Measurements from ENCODE around the gene RNF8.

RNF8 gene

GRCh38 chr6:37310966-37311365 is 42.8 kb upstream of the RNF8 start:
- Histone ChIP-seq H3K36me3 (replicated peaks in 1 of 2; ENCODE audit: control insufficient read depth in 2 of 2, insufficient read depth in 2 of 2, low read length in 2 of 2) (peaks cover 14 to 41% of the 10 kb centered on the region in 2 donors), H3K4ac (ENCODE audit: low read length) (no peak overlapping the region), H4K8ac (ENCODE audit: low read depth, low read length) (no peak overlapping the region), H2BK12ac (ENCODE audit: low read length) (no peak overlapping the region), H3K27ac (replicated peaks; ENCODE audit: low read length) (no peak overlapping the region), H4K91ac (ENCODE audit: low read depth, low read length, poor library complexity) (no peak overlapping the region), H3K27me3 (ENCODE audit: control insufficient read depth in 3 of 3, insufficient read depth in 3 of 3, low read depth in 1 of 3, low read length in 3 of 3) (no peaks in the 10 kb centered on the region), H3K18ac (ENCODE audit: low read length) (no peak overlapping the region), H2BK15ac (ENCODE audit: low read length) (no peak overlapping the region), H3K4me3 (ENCODE audit: low read length in 2 of 2) (no peak overlapping the region), H3K79me1 (ENCODE audit: low read depth, low read length) (no peaks in the 10 kb centered on the region), H2BK120ac (ENCODE audit: low read depth, low read length) (no peak overlapping the region), H3K23ac (ENCODE audit: low read depth, low read length, poor library complexity) (no peak overlapping the region), H3K4me2 (ENCODE audit: insufficient read depth, low read length, poor library complexity, severe bottlenecking) (no peak overlapping the region), H2AK5ac (ENCODE audit: low read depth, low read length) (no peak overlapping the region), H3K9me3 (replicated peaks in 1 of 2; ENCODE audit: control insufficient read depth in 2 of 2, insufficient read depth in 1 of 2, low read depth in 1 of 2, low read length in 2 of 2) (peaks cover 0 to 2% of the 10 kb centered on the region in 2 donors), H2AFZ (ENCODE audit: low read length) (no peak overlapping the region), H2BK5ac (ENCODE audit: low read length) (no peak overlapping the region), H3K14ac (ENCODE audit: low read length) (no peak overlapping the region), H3K9ac (ENCODE audit: low read depth, low read length, poor library complexity) (no peak overlapping the region), H3K4me1 (ENCODE audit: control insufficient read depth in 2 of 2, insufficient read depth in 1 of 2, low read depth in 1 of 2, low read length in 2 of 2) (peaks cover 4 to 11% of the 10 kb centered on the region in 2 donors)
- DNase-seq (ENCODE audit: low spot score): no peak
- WGBS, 2 donors (ENCODE audit: extremely low coverage in 2 of 2, insufficient read length in 2 of 2, insufficient replicate concordance in 1 of 2): no CpG with 5 or more reads among the region's 3 CpGs

- no peaks in the 10 kb centered on the region for H3K79me1 ChIP-seq (ENCODE audit: low read depth, low read length)
- no peak overlapping the region for H2AK5ac ChIP-seq (ENCODE audit: low read depth, low read length)
- H3K9me3 ChIP-seq (replicated peaks in 1 of 2; ENCODE audit: control insufficient read depth in 2 of 2, insufficient read depth in 1 of 2, low read depth in 1 of 2, low read length in 2 of 2): no peaks in the 10 kb centered on the region
- no peak overlapping the region for H3K4me3 ChIP-seq (ENCODE audit: low read length in 2 of 2)
- H2BK120ac ChIP-seq (ENCODE audit: low read depth, low read length): no peak overlapping the region
- peaks cover 4 to 11% of the 10 kb centered on the region in 2 donors for H3K4me1 ChIP-seq (ENCODE audit: control insufficient read depth in 2 of 2, insufficient read depth in 1 of 2, low read depth in 1 of 2, low read length in 2 of 2)
- no peak for DNase-seq (ENCODE audit: low spot score)
- no peak overlapping the region for H3K9ac ChIP-seq (ENCODE audit: low read depth, low read length, poor library complexity)
- H3K4ac ChIP-seq (ENCODE audit: low read length): no peak overlapping the region
- no peak overlapping the region for H4K91ac ChIP-seq (ENCODE audit: low read depth, low read length, poor library complexity)
- H3K23ac ChIP-seq (ENCODE audit: low read depth, low read length, poor library complexity): no peak overlapping the region
- H2AFZ ChIP-seq (ENCODE audit: low read length): no peak overlapping the region
- no peak overlapping the region for H3K18ac ChIP-seq (ENCODE audit: low read length)
- H3K27me3 ChIP-seq (ENCODE audit: control insufficient read depth in 3 of 3, insufficient read depth in 3 of 3, low read depth in 1 of 3, low read length in 3 of 3): no peaks in the 10 kb centered on the region
- H3K4me2 ChIP-seq (ENCODE audit: insufficient read depth, low read length, poor library complexity, severe bottlenecking): no peak overlapping the region
- no peak overlapping the region for H2BK5ac ChIP-seq (ENCODE audit: low read length)
- no peak overlapping the region for H3K27ac ChIP-seq (replicated peaks; ENCODE audit: low read length)
- no peak overlapping the region for H3K14ac ChIP-seq (ENCODE audit: low read length)
- H2BK15ac ChIP-seq (ENCODE audit: low read length): no peak overlapping the region
- H3K36me3 ChIP-seq (replicated peaks in 1 of 2; ENCODE audit: control insufficient read depth in 2 of 2, insufficient read depth in 2 of 2, low read length in 2 of 2): peaks cover 20 to 45% of the 10 kb centered on the region in 2 donors
- H2BK12ac ChIP-seq (ENCODE audit: low read length): no peak overlapping the region
- no peak overlapping the region for H4K8ac ChIP-seq (ENCODE audit: low read depth, low read length)
- WGBS, 2 donors (ENCODE audit: extremely low coverage in 2 of 2, insufficient read length in 2 of 2, insufficient replicate concordance in 1 of 2): no CpG with 5 or more reads among the region's 2 CpGs
Measured at GRCh38 chr6:37311741-37312473, 41.9 kb upstream of the RNF8 start.

DNA sequence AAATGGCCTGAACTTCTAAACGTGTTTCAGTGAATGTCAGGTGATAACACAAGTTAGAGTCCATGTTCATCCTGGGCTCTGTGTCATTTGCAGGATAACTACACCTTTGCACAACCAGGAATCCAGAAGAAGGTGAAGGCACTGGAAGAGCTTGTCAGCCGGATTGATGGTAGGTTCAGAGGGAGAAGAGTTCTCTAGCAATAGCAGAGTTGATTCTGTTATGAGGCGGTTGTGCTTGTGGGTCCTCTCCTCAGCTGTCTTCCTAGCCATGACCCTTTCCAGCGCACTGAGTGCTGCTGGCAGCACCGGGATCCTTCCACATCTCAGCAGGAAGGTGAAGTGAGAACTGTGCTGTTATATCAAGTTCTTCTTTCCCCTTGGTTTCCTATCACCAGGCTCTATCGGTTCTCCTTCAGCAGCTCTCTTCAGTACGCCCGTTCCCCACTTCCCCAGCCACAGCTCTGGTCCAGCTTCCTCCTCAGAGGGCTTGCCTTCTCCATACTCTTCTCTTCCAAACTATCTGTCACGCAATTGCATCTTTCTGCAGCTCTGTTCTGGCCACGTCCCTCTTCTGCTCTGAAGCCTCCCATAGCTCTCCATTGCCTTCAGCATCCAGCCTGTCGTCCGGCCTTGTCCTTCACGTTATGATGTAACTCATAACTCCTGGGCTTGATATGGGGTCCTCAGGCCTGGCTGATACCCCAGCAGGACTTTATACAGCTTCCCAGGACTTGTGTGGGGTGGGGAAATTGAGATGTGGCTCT is 39.9 kb upstream of the RNF8 start:
- no peak overlapping the region for H2BK5ac ChIP-seq (ENCODE audit: low read length)
- no peak overlapping the region for H2BK15ac ChIP-seq (ENCODE audit: low read length)
- H3K18ac ChIP-seq (ENCODE audit: low read length): no peak overlapping the region
- H2AK5ac ChIP-seq (ENCODE audit: low read depth, low read length): no peak overlapping the region
- H3K23ac ChIP-seq (ENCODE audit: low read depth, low read length, poor library complexity): no peak overlapping the region
- no peak overlapping the region for H3K27ac ChIP-seq (replicated peaks; ENCODE audit: low read length)
- H3K9me3 ChIP-seq (replicated peaks in 1 of 2; ENCODE audit: control insufficient read depth in 2 of 2, insufficient read depth in 1 of 2, low read depth in 1 of 2, low read length in 2 of 2): no peaks in the 10 kb centered on the region
- H2AFZ ChIP-seq (ENCODE audit: low read length): no peak overlapping the region
- DNase-seq (ENCODE audit: low spot score): no peak
- H2BK120ac ChIP-seq (ENCODE audit: low read depth, low read length): no peak overlapping the region
- peaks cover 26 to 65% of the 10 kb centered on the region in 2 donors for H3K36me3 ChIP-seq (replicated peaks in 1 of 2; ENCODE audit: control insufficient read depth in 2 of 2, insufficient read depth in 2 of 2, low read length in 2 of 2)
- no peak overlapping the region for H3K4ac ChIP-seq (ENCODE audit: low read length)
- no peak overlapping the region for H4K91ac ChIP-seq (ENCODE audit: low read depth, low read length, poor library complexity)
- H2BK12ac ChIP-seq (ENCODE audit: low read length): no peak overlapping the region
- no peak overlapping the region for H3K9ac ChIP-seq (ENCODE audit: low read depth, low read length, poor library complexity)
- H4K8ac ChIP-seq (ENCODE audit: low read depth, low read length): no peak overlapping the region
- no peaks in the 10 kb centered on the region for H3K79me1 ChIP-seq (ENCODE audit: low read depth, low read length)
- WGBS, 2 donors (ENCODE audit: extremely low coverage in 2 of 2, insufficient read length in 2 of 2, insufficient replicate concordance in 1 of 2): no CpG with 5 or more reads among the region's 13 CpGs
- H3K27me3 ChIP-seq (ENCODE audit: control insufficient read depth in 3 of 3, insufficient read depth in 3 of 3, low read depth in 1 of 3, low read length in 3 of 3): no peaks in the 10 kb centered on the region
- no peak overlapping the region for H3K4me3 ChIP-seq (ENCODE audit: low read length in 2 of 2)
- H3K14ac ChIP-seq (ENCODE audit: low read length): no peak overlapping the region
- H3K4me1 ChIP-seq (ENCODE audit: control insufficient read depth in 2 of 2, insufficient read depth in 1 of 2, low read depth in 1 of 2, low read length in 2 of 2): peaks cover 0 to 6% of the 10 kb centered on the region in 2 donors
- H3K4me2 ChIP-seq (ENCODE audit: insufficient read depth, low read length, poor library complexity, severe bottlenecking): no peak overlapping the region

DNA sequence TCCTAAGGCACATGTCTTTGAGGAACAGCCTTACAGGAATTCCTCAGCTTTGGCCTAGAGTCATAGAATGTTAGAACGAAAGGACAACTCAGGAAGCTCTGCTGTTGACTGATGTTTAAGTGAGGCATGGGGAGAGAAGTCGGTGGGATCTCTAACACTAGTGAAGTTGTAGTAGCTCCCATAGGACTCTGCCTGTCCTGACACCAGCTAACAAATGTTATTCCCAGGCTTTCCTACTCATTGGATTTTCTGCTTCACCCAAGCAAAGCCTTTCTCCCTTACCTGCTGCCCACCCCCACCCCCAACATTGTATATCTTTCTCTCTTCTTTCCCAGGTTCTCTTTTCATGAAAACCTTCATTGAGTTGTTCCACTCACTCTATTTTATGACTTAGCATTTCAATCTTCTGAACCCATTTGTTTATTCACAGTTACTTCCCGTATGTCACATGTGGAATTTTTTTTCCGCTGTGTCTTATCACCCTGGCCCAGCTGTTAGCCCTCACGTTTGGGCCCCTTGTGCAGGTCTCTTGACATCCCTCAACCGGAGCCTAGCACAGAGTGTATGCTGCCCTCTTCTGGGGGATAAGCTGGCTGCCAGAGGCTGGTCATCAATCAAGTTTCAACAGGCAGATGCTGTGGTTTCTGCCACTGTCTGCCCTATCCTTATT is 39.2 kb upstream of the RNF8 start:
- no peak overlapping the region for H2AK5ac ChIP-seq (ENCODE audit: low read depth, low read length)
- no peak overlapping the region for H3K4me2 ChIP-seq (ENCODE audit: insufficient read depth, low read length, poor library complexity, severe bottlenecking)
- H3K23ac ChIP-seq (ENCODE audit: low read depth, low read length, poor library complexity): no peak overlapping the region
- H3K79me1 ChIP-seq (ENCODE audit: low read depth, low read length): no peaks in the 10 kb centered on the region
- no peak overlapping the region for H3K9ac ChIP-seq (ENCODE audit: low read depth, low read length, poor library complexity)
- H3K4me3 ChIP-seq (ENCODE audit: low read length in 2 of 2): no peak overlapping the region
- no peak overlapping the region for H2AFZ ChIP-seq (ENCODE audit: low read length)
- no peak overlapping the region for H2BK120ac ChIP-seq (ENCODE audit: low read depth, low read length)
- H3K9me3 ChIP-seq (replicated peaks in 1 of 2; ENCODE audit: control insufficient read depth in 2 of 2, insufficient read depth in 1 of 2, low read depth in 1 of 2, low read length in 2 of 2): no peaks in the 10 kb centered on the region
- peaks cover 26 to 72% of the 10 kb centered on the region in 2 donors for H3K36me3 ChIP-seq (replicated peaks in 1 of 2; ENCODE audit: control insufficient read depth in 2 of 2, insufficient read depth in 2 of 2, low read length in 2 of 2)
- no peak overlapping the region for H2BK15ac ChIP-seq (ENCODE audit: low read length)
- WGBS, 2 donors (ENCODE audit: extremely low coverage in 2 of 2, insufficient read length in 2 of 2, insufficient replicate concordance in 1 of 2): no CpG with 5 or more reads among the region's 6 CpGs
- H3K27ac ChIP-seq (replicated peaks; ENCODE audit: low read length): no peak overlapping the region
- H2BK12ac ChIP-seq (ENCODE audit: low read length): no peak overlapping the region
- DNase-seq (ENCODE audit: low spot score): no peak
- no peak overlapping the region for H2BK5ac ChIP-seq (ENCODE audit: low read length)
- no peak overlapping the region for H3K18ac ChIP-seq (ENCODE audit: low read length)
- no peak overlapping the region for H4K91ac ChIP-seq (ENCODE audit: low read depth, low read length, poor library complexity)
- H3K4ac ChIP-seq (ENCODE audit: low read length): no peak overlapping the region
- H4K8ac ChIP-seq (ENCODE audit: low read depth, low read length): no peak overlapping the region
- no peaks in the 10 kb centered on the region for H3K27me3 ChIP-seq (ENCODE audit: control insufficient read depth in 3 of 3, insufficient read depth in 3 of 3, low read depth in 1 of 3, low read length in 3 of 3)
- H3K4me1 ChIP-seq (ENCODE audit: control insufficient read depth in 2 of 2, insufficient read depth in 1 of 2, low read depth in 1 of 2, low read length in 2 of 2): no peaks in the 10 kb centered on the region
- no peak overlapping the region for H3K14ac ChIP-seq (ENCODE audit: low read length)
